GM12865 (cell line): ENCODE results near the gene SEC61B.

ENCODE experiments used
- DNase-seq: peaks from one replicate; pipeline ENCODE4 v3.0.0; 2010; ENCODE audit warnings: low read depth
- H3K4me3 ChIP-seq: 2 replicates; pipeline ENCODE4 v1.5.1; 2011; ENCODE audit warnings: mild to moderate bottlenecking, low read depth, low read length, control low read depth
- CTCF ChIP-seq: IDR thresholded peaks from 2 replicates; pipeline ENCODE4 v1.5.1; 2011; ENCODE audit warnings: low read length, control low read depth, low read depth, inconsistent platforms; ENCODE audit not compliant: insufficient read depth; ENCODE audit errors: missing control alignments

The SEC61B gene

DNA sequence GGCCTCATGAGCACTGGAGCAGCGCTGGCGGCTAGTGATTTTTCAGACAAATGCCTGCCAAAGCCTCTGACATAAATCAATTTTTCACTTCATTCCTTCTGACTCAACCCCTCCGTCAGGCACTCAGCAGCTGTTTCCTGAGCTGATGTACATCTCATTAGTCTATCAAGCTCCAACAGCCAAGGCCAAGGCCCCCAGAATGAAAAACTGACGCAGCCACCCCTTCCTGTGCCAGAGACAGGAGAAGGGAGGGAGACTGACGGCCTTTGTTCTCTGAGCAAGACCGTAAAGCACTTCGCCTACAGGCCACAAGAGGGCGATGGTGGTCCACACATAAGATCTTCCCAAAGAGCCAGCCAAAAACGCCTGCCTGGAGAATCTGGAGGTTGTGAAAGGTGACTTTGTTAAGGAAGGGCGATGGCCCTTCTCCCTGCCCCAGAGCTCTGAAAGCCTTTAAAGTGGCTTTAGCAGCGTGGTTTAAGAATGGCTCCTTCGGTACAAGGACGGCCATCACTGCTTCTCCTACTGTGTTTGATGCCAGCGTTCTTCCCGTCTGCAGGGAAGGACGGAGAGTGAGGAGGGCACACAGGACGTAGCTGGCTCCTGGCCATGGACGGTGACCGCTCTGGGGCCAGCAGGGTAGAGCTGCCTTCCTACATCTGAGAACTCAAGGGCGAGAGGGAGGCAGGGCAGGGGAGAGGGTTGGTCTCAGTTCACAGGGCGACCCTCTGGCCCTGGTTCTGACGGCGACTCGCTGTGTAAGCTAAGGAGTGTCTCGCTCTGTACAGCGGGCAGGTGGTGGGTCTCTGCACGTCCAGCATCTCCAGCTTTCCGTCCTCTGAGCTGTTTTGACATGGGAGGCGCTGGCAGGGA, 37.4 kb upstream of the SEC61B start:
- peak; percentile 95 for DNase-seq
- peak; percentile 93 for TF ChIP-seq CTCF
- H3K4me3 ChIP-seq, result no peak overlapping the region

DNA sequence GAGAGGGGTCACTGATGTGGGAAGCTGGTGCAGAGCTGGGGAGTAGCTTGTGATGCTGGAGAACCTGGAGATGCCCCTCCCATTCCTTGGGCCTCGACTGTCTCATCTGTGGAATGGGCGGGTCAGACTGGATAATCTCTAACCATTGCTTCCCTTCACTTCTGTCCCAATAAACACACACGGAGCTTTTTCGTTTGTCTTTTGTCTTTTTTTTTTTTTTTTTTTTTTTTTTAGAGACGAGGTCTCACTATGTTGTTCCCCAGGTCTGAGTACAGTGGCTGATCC, 36.8 kb upstream of the SEC61B start:
- no peak for TF ChIP-seq CTCF
- DNase-seq, result no peak
- no peak overlapping the region for H3K4me3 ChIP-seq

DNA sequence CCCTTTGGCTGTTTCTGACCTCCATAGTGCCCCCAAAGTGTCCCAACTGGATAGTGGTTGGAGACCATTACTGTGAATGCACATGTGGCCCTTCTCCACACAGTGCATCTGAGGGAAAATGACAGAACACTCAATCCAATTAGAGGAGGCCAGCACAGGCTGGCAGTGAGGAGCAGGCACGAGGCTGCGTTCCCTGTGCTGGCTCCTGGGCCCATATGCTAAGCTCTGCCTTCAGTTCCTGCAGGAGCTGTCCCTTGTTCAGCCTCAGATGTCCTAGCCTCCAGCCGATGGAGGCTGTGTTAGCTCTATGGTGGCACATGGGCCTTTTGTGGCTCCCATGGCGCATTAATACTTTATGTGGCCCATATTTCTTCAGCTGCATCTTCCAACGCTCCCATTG, 36.1 kb upstream of the SEC61B start:
- no peak overlapping the region for H3K4me3 ChIP-seq
- no peak for DNase-seq
- no peak for TF ChIP-seq CTCF

DNA sequence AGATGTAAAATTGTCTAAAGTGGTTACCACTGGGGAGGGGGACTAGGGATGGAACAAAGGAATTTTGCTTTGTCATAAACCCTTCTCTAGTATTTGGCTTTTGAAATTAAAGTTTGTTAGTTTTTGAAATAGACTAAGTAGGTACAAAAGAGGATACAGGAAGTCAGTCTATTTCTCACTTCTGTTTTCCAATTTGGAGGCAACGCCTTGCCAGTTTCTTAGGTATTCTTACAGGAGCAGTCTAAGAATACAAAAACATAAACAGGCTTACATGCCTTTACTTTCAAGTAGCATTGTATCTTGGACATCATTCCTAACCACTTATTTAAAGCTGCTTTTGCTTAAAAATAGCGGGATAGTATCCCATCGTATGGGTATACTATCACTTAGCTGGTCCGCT, 34.8 kb upstream of the SEC61B start:
- no peak overlapping the region for H3K4me3 ChIP-seq
- DNase-seq, result peak; percentile 45
- no peak for TF ChIP-seq CTCF

DNA sequence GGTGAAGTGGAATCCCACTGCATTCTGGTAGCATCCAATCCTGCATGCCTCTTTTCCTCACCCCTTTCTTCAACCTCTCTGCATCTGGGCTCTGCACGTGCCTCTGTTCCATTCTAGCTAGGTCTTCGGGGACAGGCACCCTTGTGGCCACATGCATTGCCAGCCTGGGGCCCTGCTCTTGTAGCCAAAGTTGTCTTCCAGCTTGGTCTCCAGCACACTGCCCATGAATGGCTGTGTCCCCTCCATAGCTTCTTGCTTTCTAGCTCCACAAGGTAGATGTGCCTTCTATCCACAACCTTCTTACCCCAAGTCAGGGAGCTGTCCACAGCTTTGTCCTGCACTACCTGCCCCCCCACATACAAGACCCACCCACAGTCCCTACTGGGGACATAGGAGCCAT, 32.9 kb upstream of the SEC61B start:
- no peak for TF ChIP-seq CTCF
- no peak overlapping the region for H3K4me3 ChIP-seq
- DNase-seq, result no peak

DNA sequence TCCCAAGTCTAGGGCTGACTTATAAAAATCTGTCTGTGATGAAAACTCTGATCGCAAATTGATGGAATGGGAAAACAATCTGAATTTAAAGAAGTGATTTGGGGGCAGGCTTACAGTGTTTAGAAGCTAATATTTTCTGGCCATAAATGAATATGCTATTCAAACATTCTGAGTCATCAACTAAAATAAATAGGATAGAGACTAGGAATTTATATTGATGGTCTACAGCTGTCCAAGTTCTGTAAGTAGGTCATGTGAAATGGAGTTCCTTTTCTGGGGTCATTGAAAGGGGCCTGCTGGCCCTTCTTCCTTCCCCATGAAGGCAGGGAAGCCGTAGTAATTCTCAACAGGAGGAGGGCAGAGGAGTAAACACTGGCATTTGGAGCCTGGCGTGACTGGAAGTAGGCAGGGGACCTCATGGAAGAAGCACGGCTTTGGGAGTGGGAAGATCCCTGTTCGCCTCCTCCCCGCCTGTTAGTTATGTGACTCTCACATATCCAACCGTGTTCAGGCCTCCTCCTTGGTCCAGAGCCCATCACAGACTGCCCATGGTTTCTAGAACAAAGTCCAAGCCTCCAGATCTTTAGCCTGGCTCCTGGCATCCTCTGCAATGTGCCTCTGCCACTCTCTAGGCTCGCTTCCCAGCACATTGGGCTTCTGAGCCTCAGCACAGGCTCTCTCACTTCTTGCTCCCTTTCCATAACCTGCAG, 32.0 kb upstream of the SEC61B start:
- DNase-seq, result no peak
- TF ChIP-seq CTCF, result no peak

More for the DNA sequence above, 32.0 kb upstream of the SEC61B start:
- no peak overlapping the region for H3K4me3 ChIP-seq
